Astrocyte (in vitro differentiated cells and primary cell): Measurements from ENCODE around the gene TNRC6A.

Experiments used
- EZH2 ChIP-seq: IDR thresholded peaks from 2 replicates; pipeline ENCODE4 v1.6.1; 2012; ENCODE audit warnings: mild to moderate bottlenecking, low read length, inconsistent platforms; ENCODE audit not compliant: insufficient read depth
- TF ChIP-seq, protein P1 (sequence below): IDR thresholded peaks from 2 replicates; pipeline ENCODE4 v1.5.1; 2011; ENCODE audit warnings: low read depth, mild to moderate bottlenecking, inconsistent platforms, low read length, moderate library complexity; ENCODE audit not compliant: insufficient read depth

- TF ChIP-seq, protein P1, sequence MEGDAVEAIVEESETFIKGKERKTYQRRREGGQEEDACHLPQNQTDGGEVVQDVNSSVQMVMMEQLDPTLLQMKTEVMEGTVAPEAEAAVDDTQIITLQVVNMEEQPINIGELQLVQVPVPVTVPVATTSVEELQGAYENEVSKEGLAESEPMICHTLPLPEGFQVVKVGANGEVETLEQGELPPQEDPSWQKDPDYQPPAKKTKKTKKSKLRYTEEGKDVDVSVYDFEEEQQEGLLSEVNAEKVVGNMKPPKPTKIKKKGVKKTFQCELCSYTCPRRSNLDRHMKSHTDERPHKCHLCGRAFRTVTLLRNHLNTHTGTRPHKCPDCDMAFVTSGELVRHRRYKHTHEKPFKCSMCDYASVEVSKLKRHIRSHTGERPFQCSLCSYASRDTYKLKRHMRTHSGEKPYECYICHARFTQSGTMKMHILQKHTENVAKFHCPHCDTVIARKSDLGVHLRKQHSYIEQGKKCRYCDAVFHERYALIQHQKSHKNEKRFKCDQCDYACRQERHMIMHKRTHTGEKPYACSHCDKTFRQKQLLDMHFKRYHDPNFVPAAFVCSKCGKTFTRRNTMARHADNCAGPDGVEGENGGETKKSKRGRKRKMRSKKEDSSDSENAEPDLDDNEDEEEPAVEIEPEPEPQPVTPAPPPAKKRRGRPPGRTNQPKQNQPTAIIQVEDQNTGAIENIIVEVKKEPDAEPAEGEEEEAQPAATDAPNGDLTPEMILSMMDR: no peak
- no peak for TF ChIP-seq EZH2
These were observed 12.0 kb upstream of the TNRC6A start for GRCh38 chr16:24717411-24717810.
